Type B pancreatic cell (in vitro differentiated cells): ENCODE measurements around the gene GPX5. TPM values are rescaled to one million over a fixed set of nuclear protein-coding genes. Genes with fewer than 3 reads are reported as not detected.
"Not testable (repeated sequence)": the region's sequence is repeated elsewhere in the genome, so short reads cannot be mapped to it uniquely, and the experiment has no call there.

ENCODE experiments used
- DNase-seq: peaks from one replicate; pipeline ENCODE4 v3.0.0; 2021; ENCODE audit warnings: mixed read lengths; ENCODE audit not compliant: unreplicated experiment; ENCODE audit errors: extremely low spot score
- H3K27ac Mint-ChIP-seq: 2 replicates; pipeline ENCODE4 v1.8.0; 2021; ENCODE audit warnings: mild to moderate bottlenecking, mixed read lengths
- H3K27me3 Mint-ChIP-seq: 2 replicates; pipeline ENCODE4 v1.8.0; 2021; ENCODE audit warnings: mixed read lengths
- H3K36me3 Mint-ChIP-seq: 2 replicates; pipeline ENCODE4 v1.8.0; 2021; ENCODE audit warnings: mixed read lengths
- H3K4me1 Mint-ChIP-seq: one replicate; pipeline ENCODE4 v1.8.0; 2021; ENCODE audit warnings: mixed read lengths; ENCODE audit not compliant: unreplicated experiment
- H3K4me3 Mint-ChIP-seq: 2 replicates; pipeline ENCODE4 v1.8.0; 2021; ENCODE audit warnings: mild to moderate bottlenecking, mixed read lengths
- H3K9me3 Mint-ChIP-seq: 2 replicates; pipeline ENCODE4 v1.8.0; 2021; ENCODE audit warnings: mixed read lengths
- CTCF ChIP-seq: fragments of 200-600 bp; sonication (generic); conservative IDR thresholded peaks from 2 replicates; pipeline ENCODE4 v1.5.0; 2021; ENCODE audit warnings: antibody characterized with exemption, mild to moderate bottlenecking
- total RNA-seq: library from RNA; stranded (reverse); gene quantifications from 2 replicates; pipeline ENCODE4 v1.2.1, GENCODE V29; 2021; ENCODE audit warnings: low replicate concordance

Gene GPX5
- total RNA-seq, 1 donor from 2014 or later: not detected

- Mint-ChIP-seq H3K4me3 (peak overlapping the region; percentile 90), H3K27ac (peak overlapping the region; percentile 93), H3K27me3 (peaks cover 12% of the 10 kb centered on the region), H3K9me3 (no peaks in the 10 kb centered on the region), H3K4me1 (peaks cover 21% of the 10 kb centered on the region), H3K36me3 (no peaks in the 10 kb centered on the region)
- DNase-seq: no peak
- no peak for TF ChIP-seq CTCF
These were observed 18.2 kb downstream of the GPX5 start for GRCh38 chr6:28543651-28544610.

GRCh38 chr6:28545955-28546354 is 20.3 kb downstream of the GPX5 start:
- Mint-ChIP-seq H3K27ac (no peak overlapping the region), H3K27me3 (peaks cover 16% of the 10 kb centered on the region), H3K4me1 (peaks cover 21% of the 10 kb centered on the region), H3K9me3 (no peaks in the 10 kb centered on the region), H3K4me3 (peak overlapping the region; percentile 37), H3K36me3 (no peaks in the 10 kb centered on the region)
- no peak for DNase-seq
- no peak for TF ChIP-seq CTCF

GRCh38 chr6:28547003-28547402 is 21.3 kb downstream of the GPX5 start:
- H3K27me3 Mint-ChIP-seq: peaks cover 16% of the 10 kb centered on the region
- H3K4me3 Mint-ChIP-seq, H3K27ac Mint-ChIP-seq, H3K36me3 Mint-ChIP-seq, DNase-seq, H3K9me3 Mint-ChIP-seq: not testable (repeated sequence)
- peaks cover 21% of the 10 kb centered on the region for H3K4me1 Mint-ChIP-seq

GRCh38 chr6:28551891-28552666 is 26.4 kb downstream of the GPX5 start:
- no peak for TF ChIP-seq CTCF
- H3K9me3 Mint-ChIP-seq: peaks cover 4% of the 10 kb centered on the region
- peaks cover 16% of the 10 kb centered on the region for H3K4me1 Mint-ChIP-seq
- no peaks in the 10 kb centered on the region for H3K36me3 Mint-ChIP-seq
- H3K27ac Mint-ChIP-seq: no peak overlapping the region
- H3K27me3 Mint-ChIP-seq: peaks cover 31% of the 10 kb centered on the region
- DNase-seq: no peak
- H3K4me3 Mint-ChIP-seq: no peak overlapping the region

GRCh38 chr6:28553384-28553985 is 27.8 kb downstream of the GPX5 start:
- TF ChIP-seq CTCF: no peak
- DNase-seq: no peak
- peak overlapping the region; percentile 75 for H3K27ac Mint-ChIP-seq
- H3K36me3 Mint-ChIP-seq: no peaks in the 10 kb centered on the region
- peaks cover 16% of the 10 kb centered on the region for H3K4me1 Mint-ChIP-seq
- peak overlapping the region; percentile 63 for H3K4me3 Mint-ChIP-seq
- peaks cover 5% of the 10 kb centered on the region for H3K9me3 Mint-ChIP-seq
- peaks cover 32% of the 10 kb centered on the region for H3K27me3 Mint-ChIP-seq
